Heart right ventricle (tissue), 16 donors: ENCODE results near the gene FGF14. TPM values are rescaled to one million over a fixed set of nuclear protein-coding genes. Genes with fewer than 3 reads are reported as not detected.

Experiments
- ATAC-seq, 8 donors: fragments of 200-7000 bp; cut with Tn5 transposase; one replicate each; pipeline ENCODE4 v1.9.1; 2020; ENCODE audit warnings: mild to moderate bottlenecking in 8 of 8, moderate library complexity in 8 of 8, moderate number of reproducible peaks in 1 of 8
- DNase-seq, 2 donors: peaks; one replicate each; pipeline ENCODE4 v3.0.0-alpha.2; 2020
- H3K27ac ChIP-seq, 10 donors: fragments of 200-600 bp; sonication (generic) in 2 of 10; one replicate each; pipeline versions ENCODE4 v1.5.0 to v1.8.0; 2020 to 2022; ENCODE audit warnings: mild to moderate bottlenecking in 3 of 10
- H3K27me3 ChIP-seq, 7 donors: fragments of 200-600 bp; one replicate each; pipeline ENCODE4 v1.8.0; 2021 to 2022; ENCODE audit warnings: mild to moderate bottlenecking in 2 of 7
- H3K36me3 ChIP-seq, 9 donors: fragments of 200-600 bp; sonication (generic) in 1 of 9; one replicate each; pipeline versions ENCODE4 v1.5.0 to v1.8.0; 2020 to 2022; ENCODE audit warnings: mild to moderate bottlenecking in 2 of 9
- H3K4me1 ChIP-seq, 9 donors: fragments of 200-600 bp; sonication (generic) in 1 of 9; one replicate each; pipeline versions ENCODE4 v1.5.0 to v1.8.0; 2020 to 2022; ENCODE audit warnings: mild to moderate bottlenecking in 4 of 9
- H3K4me3 ChIP-seq, 10 donors: fragments of 200-600 bp; sonication (generic) in 2 of 10; one replicate each; pipeline versions ENCODE4 v1.5.0 to v1.8.0; 2020 to 2022; ENCODE audit warnings: mild to moderate bottlenecking in 7 of 10, moderate library complexity in 2 of 10
- H3K9me3 ChIP-seq, 11 donors: fragments of 200-600 bp in 10 of 11; sonication (generic) in 2 of 11; one replicate each; pipeline versions ENCODE4 v1.5.0 to v1.8.0; 2013 to 2022; ENCODE audit warnings: mild to moderate bottlenecking in 2 of 11, control low read depth in 1 of 11, moderate library complexity in 1 of 11
- WGBS, 2 donors: extraction: QIAGEN DNeasy Blood & Tissue Kit; methylation state at CpG; one replicate each; pipeline ENCODE4 v1.1.7; 2013; ENCODE audit warnings: inconsistent platforms in 1 of 2; 5-methylcytosine and 5-hydroxymethylcytosine counted together
- intact Hi-C, 10 donors: fragments of 100-400 bp; cut with DNase I; formaldehyde crosslinking; loops; one replicate each; pipeline versions ENCODE4 v1.11.1 to v1.14.2; 2022
- polyA plus RNA-seq, 2 donors: library from polyadenylated mRNA; stranded (reverse); fragments of 200-250 nt; gene quantifications; one replicate each; pipeline ENCODE4 v1.2.3, GENCODE V29; 2013
- total RNA-seq, 10 donors: library from RNA; stranded (reverse); fragmentation: NEBNext Ultra II Directional in 3 of 10; extraction: Animal tissue kit (Norgen Biotek cat#: 25700) in 3 of 10; gene quantifications; one replicate each; pipeline versions ENCODE4 v1.2.1 to v1.2.4, GENCODE V29; 2021 to 2023
- TF ChIP-seq, protein P1 (sequence below), 9 donors: fragments of 200-600 bp; sonication (generic) in 2 of 9; IDR thresholded peaks; one replicate each; pipeline versions ENCODE4 v1.5.0 to v1.8.0; 2021 to 2022; ENCODE audit warnings: antibody characterized with exemption in 9 of 9, mild to moderate bottlenecking in 5 of 9, moderate library complexity in 1 of 9
- donor health status: Arrhythmogenic right ventricular cardiomyopathy.
- donor health status: ischemic (EF 13 %, LVEDD 7.1; RV severe dilation, severe dysfunction).
- donor health status: healthy with polysubstance abuse.
- donor health status: DM: no; HTN: yes; CAD: no.
- donor health status: DM: no; HTN: no; CAD: no.
- donor health status: ischemic (EF 25% LVEDD 6.9; RV normal size, moderate dysfunction).
- donor health status: ischemic (EF 25% LVEDD 5.7; RV mildly dilated, moderate dysfunction).
- donor health status: healthy.
- donor health status: DM: yes; HTN: yes; CAD: no.
- donor health status: Ischemic cardiomyopathy.
- donor health status: ischemic (EF 35%, LVEDD 5.7; RV mildly dilated, moderate dysfunction).
- donor health status: nonischemic (EF 11% LVEDD 7.7; RV severe dilation, severe dysfunction).
- donor health status: DM: yes; HTN: yes; CAD: no.
- donor health status: PGD.
- donor health status: ischemic (EF 29% LVEDD 5.4; RV normal size, mild dysfunction).
- donor health status: nonischemic (EF 23%, LVEDD 6.1; RV moderate dilation, normal function).

Gene FGF14
- total and polyA plus RNA-seq, 12 donors, result 0.20 to 7.8 (median 5.3) TPM

- intact Hi-C loops, result no loop called here
- TF ChIP-seq, protein P1, sequence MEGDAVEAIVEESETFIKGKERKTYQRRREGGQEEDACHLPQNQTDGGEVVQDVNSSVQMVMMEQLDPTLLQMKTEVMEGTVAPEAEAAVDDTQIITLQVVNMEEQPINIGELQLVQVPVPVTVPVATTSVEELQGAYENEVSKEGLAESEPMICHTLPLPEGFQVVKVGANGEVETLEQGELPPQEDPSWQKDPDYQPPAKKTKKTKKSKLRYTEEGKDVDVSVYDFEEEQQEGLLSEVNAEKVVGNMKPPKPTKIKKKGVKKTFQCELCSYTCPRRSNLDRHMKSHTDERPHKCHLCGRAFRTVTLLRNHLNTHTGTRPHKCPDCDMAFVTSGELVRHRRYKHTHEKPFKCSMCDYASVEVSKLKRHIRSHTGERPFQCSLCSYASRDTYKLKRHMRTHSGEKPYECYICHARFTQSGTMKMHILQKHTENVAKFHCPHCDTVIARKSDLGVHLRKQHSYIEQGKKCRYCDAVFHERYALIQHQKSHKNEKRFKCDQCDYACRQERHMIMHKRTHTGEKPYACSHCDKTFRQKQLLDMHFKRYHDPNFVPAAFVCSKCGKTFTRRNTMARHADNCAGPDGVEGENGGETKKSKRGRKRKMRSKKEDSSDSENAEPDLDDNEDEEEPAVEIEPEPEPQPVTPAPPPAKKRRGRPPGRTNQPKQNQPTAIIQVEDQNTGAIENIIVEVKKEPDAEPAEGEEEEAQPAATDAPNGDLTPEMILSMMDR (IDR thresholded peaks at IDR 0.05), result no peak
- no peak overlapping the region for H3K4me3 ChIP-seq
- DNase-seq (no peak), ATAC-seq (no peak)
- WGBS, 2 donors, result 29 to 63% methylated on average over 1 of the region's 1 CpG
- no peak overlapping the region for H3K27ac ChIP-seq
- H3K27me3 ChIP-seq, result no peaks in the 10 kb centered on the region
- H3K4me1 ChIP-seq, result no peaks in the 10 kb centered on the region
- no peaks in the 10 kb centered on the region for H3K9me3 ChIP-seq
- H3K36me3 ChIP-seq, result no peaks in the 10 kb centered on the region
These were observed 47.8 kb downstream of the FGF14 start for GRCh38 chr13:102354011-102354410.

GRCh38 chr13:102351521-102351920 lies 50.3 kb downstream of the FGF14 start:
- no peak overlapping the region for H3K27ac ChIP-seq
- no peaks in the 10 kb centered on the region for H3K36me3 ChIP-seq
- H3K4me1 ChIP-seq, result no peaks in the 10 kb centered on the region
- no peak overlapping the region for H3K4me3 ChIP-seq
- TF ChIP-seq, protein P1 (IDR thresholded peaks at IDR 0.05), result no peak
- DNase-seq, result no peak
- intact Hi-C loops, result no loop called here
- 60 to 73% methylated on average over 5 of the region's 5 CpGs for WGBS, 2 donors
- H3K9me3 ChIP-seq, result no peaks in the 10 kb centered on the region
- no peaks in the 10 kb centered on the region for H3K27me3 ChIP-seq
- ATAC-seq, result no peak

DNA sequence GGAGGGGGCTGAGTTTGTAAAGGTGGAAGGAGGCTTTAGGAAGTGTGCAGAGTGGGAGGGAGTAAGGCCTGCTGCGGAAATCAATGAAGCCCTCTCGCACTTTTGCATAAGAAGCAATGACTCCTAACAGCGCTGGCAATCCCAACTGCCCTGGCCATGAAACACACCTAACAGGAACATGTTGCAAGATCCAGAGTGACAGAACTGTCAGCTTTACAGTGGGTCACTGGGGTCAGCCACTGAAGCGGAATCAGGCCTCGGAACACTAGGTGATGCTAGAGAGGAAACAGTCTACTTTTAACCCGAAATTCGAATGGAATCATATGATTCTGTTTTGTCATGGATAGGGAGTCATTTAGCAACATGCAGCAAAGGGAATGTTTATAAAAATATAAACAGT lies 54.4 kb downstream of the FGF14 start:
- TF ChIP-seq, protein P1 (IDR thresholded peaks at IDR 0.05), result no peak
- no peaks in the 10 kb centered on the region for H3K27me3 ChIP-seq
- no peaks in the 10 kb centered on the region for H3K9me3 ChIP-seq
- peaks cover 0 to 4% (median 0%) of the 10 kb centered on the region in 9 donors for H3K4me1 ChIP-seq
- no peak for ATAC-seq
- DNase-seq, result no peak
- H3K36me3 ChIP-seq, result no peaks in the 10 kb centered on the region
- WGBS, 2 donors, result 76% methylated on average over 7 of the region's 7 CpGs
- intact Hi-C loops, result no loop called here
- no peak overlapping the region for H3K4me3 ChIP-seq
- H3K27ac ChIP-seq, result no peak overlapping the region

DNA sequence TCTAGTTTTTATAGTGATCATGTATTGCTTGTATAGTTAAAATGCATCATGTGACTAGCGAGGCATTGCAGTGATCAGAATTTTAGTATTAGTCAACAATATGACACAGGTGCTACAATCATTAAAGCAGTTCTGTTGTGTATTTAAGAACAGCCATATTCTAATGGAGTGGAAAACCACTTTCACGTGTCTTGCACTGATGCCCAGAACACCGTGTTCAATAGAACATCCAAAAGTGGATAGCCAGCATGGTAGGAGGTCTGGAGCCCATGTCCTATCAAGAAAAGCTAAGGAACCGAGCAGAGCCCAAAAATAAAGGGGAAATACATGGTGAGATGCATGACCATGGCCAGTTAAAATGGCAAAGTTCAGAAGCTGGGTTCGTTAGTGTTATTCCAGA lies 55.1 kb downstream of the FGF14 start:
- no peak overlapping the region for H3K4me3 ChIP-seq
- ATAC-seq, result no peak
- TF ChIP-seq, protein P1 (IDR thresholded peaks at IDR 0.05), result no peak
- no peaks in the 10 kb centered on the region for H3K27me3 ChIP-seq
- no peak overlapping the region for H3K27ac ChIP-seq
- no peaks in the 10 kb centered on the region for H3K9me3 ChIP-seq
- intact Hi-C loops, result no loop called here
- no peak for DNase-seq
- WGBS, 2 donors, result 85 to 86% methylated on average over 5 of the region's 5 CpGs
- no peaks in the 10 kb centered on the region for H3K36me3 ChIP-seq
- peaks cover 0 to 4% (median 0%) of the 10 kb centered on the region in 9 donors for H3K4me1 ChIP-seq

GRCh38 chr13:102344410-102344809 lies 57.4 kb downstream of the FGF14 start:
- DNase-seq (no peak), ATAC-seq (no peak)
- H3K4me3 ChIP-seq, result no peak overlapping the region
- no peaks in the 10 kb centered on the region for H3K9me3 ChIP-seq
- TF ChIP-seq, protein P1 (IDR thresholded peaks at IDR 0.05), result no peak
- no peaks in the 10 kb centered on the region for H3K27me3 ChIP-seq
- H3K4me1 ChIP-seq, result peaks cover 0 to 4% (median 0%) of the 10 kb centered on the region in 9 donors
- H3K36me3 ChIP-seq, result no peaks in the 10 kb centered on the region
- intact Hi-C loops, result no loop called here
- no peak overlapping the region for H3K27ac ChIP-seq
